HL-60 (cell line): ENCODE results near the gene KCNQ1.

Experiments used
- DNase-seq, 2 experiments: peaks; one replicate each; pipeline ENCODE4 v3.0.0-alpha.2; 2010 to 2020; ENCODE audit warnings: low read depth in 1 of 2, low spot score in 1 of 2
- H3K27ac ChIP-seq: fragments of 250-450 bp; sonication (Bioruptor Pico); replicated peaks from 2 replicates; pipeline ENCODE4 v1.5.1; 2020; ENCODE audit warnings: mild to moderate bottlenecking, moderate library complexity
- H3K27me3 ChIP-seq: fragments of 250-450 bp; sonication (Bioruptor Pico); 2 replicates; pipeline ENCODE4 v1.5.1; 2021; ENCODE audit warnings: mild to moderate bottlenecking, moderate library complexity; ENCODE audit not compliant: insufficient read depth, poor library complexity, severe bottlenecking
- H3K4me3 ChIP-seq: replicated peaks from 2 replicates; pipeline ENCODE4 v1.5.1; 2011; ENCODE audit warnings: mild to moderate bottlenecking, control low read depth, low read length; ENCODE audit not compliant: insufficient read depth
- GABPA ChIP-seq: IDR thresholded peaks from 2 replicates; pipeline ENCODE4 v1.6.1; 2012; ENCODE audit warnings: low read depth
- POLR2AphosphoS5 ChIP-seq: IDR thresholded peaks from 2 replicates; pipeline ENCODE4 v1.6.1; 2012; ENCODE audit warnings: low read depth
- SPI1 ChIP-seq: IDR thresholded peaks from 2 replicates; pipeline ENCODE4 v1.6.1; 2012; ENCODE audit warnings: low read depth, mild to moderate bottlenecking, borderline replicate concordance
- TF ChIP-seq, protein P1 (sequence below): IDR thresholded peaks from one replicate; pipeline ENCODE4 v1.5.1; 2011; ENCODE audit warnings: low read length, control low read depth, inconsistent platforms; ENCODE audit not compliant: insufficient read depth
- TF ChIP-seq, protein P2 (sequence below): IDR thresholded peaks from 2 replicates; pipeline ENCODE4 v1.6.1; 2012; ENCODE audit warnings: low read depth; ENCODE audit not compliant: insufficient replicate concordance

Gene KCNQ1

GRCh38 chr11:2835751-2836150 lies 390.9 kb downstream of the KCNQ1 start:
- no peak overlapping the region for H3K27ac ChIP-seq
- no peaks in the 10 kb centered on the region for H3K27me3 ChIP-seq
- H3K4me3 ChIP-seq: no peak overlapping the region
- no peak for DNase-seq
- TF ChIP-seq GABPA (no peak), SPI1 (no peak), POLR2AphosphoS5 (no peak)
- TF ChIP-seq, protein P1, sequence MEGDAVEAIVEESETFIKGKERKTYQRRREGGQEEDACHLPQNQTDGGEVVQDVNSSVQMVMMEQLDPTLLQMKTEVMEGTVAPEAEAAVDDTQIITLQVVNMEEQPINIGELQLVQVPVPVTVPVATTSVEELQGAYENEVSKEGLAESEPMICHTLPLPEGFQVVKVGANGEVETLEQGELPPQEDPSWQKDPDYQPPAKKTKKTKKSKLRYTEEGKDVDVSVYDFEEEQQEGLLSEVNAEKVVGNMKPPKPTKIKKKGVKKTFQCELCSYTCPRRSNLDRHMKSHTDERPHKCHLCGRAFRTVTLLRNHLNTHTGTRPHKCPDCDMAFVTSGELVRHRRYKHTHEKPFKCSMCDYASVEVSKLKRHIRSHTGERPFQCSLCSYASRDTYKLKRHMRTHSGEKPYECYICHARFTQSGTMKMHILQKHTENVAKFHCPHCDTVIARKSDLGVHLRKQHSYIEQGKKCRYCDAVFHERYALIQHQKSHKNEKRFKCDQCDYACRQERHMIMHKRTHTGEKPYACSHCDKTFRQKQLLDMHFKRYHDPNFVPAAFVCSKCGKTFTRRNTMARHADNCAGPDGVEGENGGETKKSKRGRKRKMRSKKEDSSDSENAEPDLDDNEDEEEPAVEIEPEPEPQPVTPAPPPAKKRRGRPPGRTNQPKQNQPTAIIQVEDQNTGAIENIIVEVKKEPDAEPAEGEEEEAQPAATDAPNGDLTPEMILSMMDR: no peak
- TF ChIP-seq, protein P2, sequence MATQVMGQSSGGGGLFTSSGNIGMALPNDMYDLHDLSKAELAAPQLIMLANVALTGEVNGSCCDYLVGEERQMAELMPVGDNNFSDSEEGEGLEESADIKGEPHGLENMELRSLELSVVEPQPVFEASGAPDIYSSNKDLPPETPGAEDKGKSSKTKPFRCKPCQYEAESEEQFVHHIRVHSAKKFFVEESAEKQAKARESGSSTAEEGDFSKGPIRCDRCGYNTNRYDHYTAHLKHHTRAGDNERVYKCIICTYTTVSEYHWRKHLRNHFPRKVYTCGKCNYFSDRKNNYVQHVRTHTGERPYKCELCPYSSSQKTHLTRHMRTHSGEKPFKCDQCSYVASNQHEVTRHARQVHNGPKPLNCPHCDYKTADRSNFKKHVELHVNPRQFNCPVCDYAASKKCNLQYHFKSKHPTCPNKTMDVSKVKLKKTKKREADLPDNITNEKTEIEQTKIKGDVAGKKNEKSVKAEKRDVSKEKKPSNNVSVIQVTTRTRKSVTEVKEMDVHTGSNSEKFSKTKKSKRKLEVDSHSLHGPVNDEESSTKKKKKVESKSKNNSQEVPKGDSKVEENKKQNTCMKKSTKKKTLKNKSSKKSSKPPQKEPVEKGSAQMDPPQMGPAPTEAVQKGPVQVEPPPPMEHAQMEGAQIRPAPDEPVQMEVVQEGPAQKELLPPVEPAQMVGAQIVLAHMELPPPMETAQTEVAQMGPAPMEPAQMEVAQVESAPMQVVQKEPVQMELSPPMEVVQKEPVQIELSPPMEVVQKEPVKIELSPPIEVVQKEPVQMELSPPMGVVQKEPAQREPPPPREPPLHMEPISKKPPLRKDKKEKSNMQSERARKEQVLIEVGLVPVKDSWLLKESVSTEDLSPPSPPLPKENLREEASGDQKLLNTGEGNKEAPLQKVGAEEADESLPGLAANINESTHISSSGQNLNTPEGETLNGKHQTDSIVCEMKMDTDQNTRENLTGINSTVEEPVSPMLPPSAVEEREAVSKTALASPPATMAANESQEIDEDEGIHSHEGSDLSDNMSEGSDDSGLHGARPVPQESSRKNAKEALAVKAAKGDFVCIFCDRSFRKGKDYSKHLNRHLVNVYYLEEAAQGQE: no peak

DNA sequence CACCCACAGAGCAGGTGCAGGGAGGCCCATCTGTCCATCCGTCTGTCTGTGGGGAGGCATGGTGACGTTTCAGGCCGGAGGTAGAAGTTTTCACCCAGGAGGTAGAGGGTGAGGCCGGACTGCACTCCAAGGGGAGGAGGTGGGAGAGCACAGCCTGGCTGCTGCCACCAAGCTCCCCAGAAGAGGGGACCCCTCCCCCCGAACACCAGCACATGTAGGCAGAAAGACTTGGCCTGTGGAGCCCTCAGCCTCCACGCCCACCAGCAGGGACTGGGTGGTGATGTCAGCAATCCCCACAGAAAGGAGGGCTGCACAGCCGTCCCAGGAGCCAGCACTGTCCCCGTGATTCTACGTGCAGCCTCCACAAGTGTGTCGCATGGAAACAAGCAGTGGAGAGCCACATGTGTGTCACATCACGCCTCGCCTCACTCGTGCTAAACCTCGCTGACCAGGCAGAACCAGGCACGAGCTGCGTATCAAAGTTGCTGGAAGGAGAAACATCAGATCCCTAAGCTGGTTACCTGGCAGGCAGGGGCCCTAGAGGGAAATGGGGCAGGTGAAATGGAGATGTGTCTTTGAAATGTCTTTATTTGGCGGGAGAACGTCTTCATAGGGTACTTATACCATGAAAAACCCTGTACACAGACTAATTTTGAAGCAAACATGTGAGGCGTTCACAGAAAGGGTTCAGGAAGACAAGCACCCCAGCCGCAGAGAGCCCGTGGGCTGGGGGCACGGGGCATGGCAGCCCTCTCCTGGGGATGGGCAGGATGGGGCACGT lies 391.7 kb downstream of the KCNQ1 start:
- no peak for TF ChIP-seq POLR2AphosphoS5
- TF ChIP-seq, protein P2: no peak
- no peak for TF ChIP-seq SPI1
- H3K4me3 ChIP-seq: no peak overlapping the region
- H3K27ac ChIP-seq: no peak overlapping the region
- no peak for DNase-seq
- H3K27me3 ChIP-seq: no peaks in the 10 kb centered on the region

- Histone ChIP-seq H3K4me3 (no peak overlapping the region), H3K27ac (no peak overlapping the region), H3K27me3 (no peaks in the 10 kb centered on the region)
- TF ChIP-seq, protein P2: no peak
- no peak for TF ChIP-seq GABPA
- TF ChIP-seq SPI1: no peak
- TF ChIP-seq, protein P1: no peak
- TF ChIP-seq POLR2AphosphoS5: no peak
- no peak for DNase-seq
Measured at GRCh38 chr11:2837096-2837601, 392.3 kb downstream of the KCNQ1 start.
